IPS-18c (cell line): ENCODE data around the gene SOS2.

Source experiments
- H3K4me3 ChIP-seq: 2 replicates; pipeline ENCODE4 v1.7.0; 2013; ENCODE audit warnings: low read depth, mild to moderate bottlenecking, low read length, moderate library complexity; ENCODE audit not compliant: insufficient read depth
- H3K9me3 ChIP-seq: one replicate; pipeline ENCODE4 v1.6.1; 2013; ENCODE audit warnings: mild to moderate bottlenecking, low read length, moderate library complexity; ENCODE audit not compliant: control insufficient read depth, insufficient read depth

Gene SOS2

DNA sequence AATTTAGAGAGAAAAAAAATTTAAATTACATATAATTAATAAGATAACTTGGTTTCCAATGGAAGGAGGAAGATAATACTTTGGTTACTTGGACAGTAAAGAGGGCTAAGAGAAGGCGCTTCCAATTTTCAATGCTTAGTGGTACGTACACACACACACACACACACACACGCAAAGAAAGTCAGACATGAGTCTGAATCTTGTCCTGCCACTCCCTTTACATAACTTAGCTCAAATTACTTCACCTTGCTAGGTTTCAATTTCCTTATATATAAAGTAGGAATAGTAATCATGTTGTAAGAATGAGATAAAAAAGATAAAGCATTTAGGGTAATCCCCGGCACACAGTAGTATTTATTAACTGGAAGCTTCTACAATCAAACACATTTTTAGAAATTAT lies 75.3 kb downstream of the SOS2 start:
- Histone ChIP-seq H3K4me3 (no peak overlapping the region), H3K9me3 (no peaks in the 10 kb centered on the region)

DNA sequence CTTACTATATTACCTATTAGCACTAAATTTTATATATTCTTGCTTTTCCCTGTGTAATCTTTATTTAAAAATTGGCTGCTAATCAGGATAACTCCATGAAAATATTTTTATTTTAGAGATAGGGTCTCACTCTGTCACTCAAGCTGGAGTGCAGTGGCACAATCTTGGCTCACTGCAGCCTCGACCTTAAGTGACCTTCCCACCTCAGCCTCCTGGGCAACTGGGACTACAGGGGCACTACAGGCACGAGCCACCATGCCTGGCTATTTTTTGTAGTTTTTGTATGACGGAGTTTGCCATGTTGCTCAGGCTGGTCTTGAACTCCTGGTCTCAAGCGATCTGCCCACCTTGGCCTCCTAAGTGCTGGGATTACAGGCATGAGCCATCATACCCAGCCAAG lies 82.6 kb downstream of the SOS2 start:
- Histone ChIP-seq H3K9me3 (peaks cover 3% of the 10 kb centered on the region), H3K4me3 (no peak overlapping the region)

DNA sequence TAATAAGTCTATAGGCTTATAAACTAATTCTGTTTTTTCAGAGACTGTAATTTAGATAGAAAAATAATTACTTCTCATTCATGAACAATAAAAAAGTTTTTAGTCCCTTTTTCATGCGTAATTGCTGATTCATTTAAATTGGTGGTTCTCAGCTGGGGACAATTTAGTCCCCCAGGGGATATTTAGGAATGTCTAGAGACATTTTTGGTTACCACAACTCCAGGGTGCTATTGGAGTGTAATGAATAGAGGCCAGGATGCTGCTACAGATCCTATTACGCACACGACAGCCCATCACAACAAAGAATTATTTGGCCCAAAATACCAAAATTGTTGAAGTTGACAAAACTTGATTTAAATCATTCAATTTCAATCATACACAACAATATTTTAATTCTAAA lies 92.2 kb downstream of the SOS2 start:
- no peak overlapping the region for H3K4me3 ChIP-seq
- H3K9me3 ChIP-seq: no peaks in the 10 kb centered on the region

DNA sequence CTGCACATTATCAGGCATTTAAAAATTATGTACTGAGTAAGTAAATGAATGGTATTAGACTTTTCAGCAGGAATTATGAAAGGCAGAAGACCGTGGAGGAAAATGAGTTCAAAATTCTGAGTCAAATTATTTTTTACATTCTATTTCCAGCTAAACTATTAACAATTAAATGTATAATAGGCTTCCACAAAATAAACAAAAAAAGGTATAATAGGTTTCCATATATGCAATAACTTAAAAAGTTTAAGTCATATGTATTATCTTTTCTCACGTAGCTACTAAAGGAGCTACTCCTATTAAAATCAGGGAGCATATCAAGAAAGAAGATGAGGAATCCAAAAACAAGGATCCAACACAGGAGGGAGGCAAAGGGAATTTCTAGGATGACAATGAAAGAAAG lies 103.6 kb downstream of the SOS2 start:
- Histone ChIP-seq H3K4me3 (no peak overlapping the region), H3K9me3 (no peaks in the 10 kb centered on the region)

DNA sequence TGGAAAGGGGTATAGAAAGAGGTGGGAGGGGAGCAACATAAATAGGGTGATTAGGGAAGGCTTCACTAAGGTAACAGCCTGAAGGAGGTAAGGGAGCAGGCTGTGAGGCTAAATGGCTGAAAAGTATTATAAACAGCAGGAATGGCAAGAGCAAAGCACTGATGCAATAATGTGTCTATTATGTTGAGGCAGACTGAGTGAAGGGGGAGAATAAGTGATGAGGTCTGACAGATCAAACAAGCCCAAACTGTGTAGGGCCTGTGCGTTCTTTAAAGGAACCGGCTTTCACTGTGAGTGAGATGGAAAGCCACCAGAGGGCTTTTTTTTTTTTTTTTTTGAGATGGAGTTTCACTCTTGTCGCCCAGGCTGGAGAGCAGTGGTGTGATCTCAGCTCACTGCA lies 108.3 kb downstream of the SOS2 start:
- H3K4me3 ChIP-seq: no peak overlapping the region
- no peaks in the 10 kb centered on the region for H3K9me3 ChIP-seq

DNA sequence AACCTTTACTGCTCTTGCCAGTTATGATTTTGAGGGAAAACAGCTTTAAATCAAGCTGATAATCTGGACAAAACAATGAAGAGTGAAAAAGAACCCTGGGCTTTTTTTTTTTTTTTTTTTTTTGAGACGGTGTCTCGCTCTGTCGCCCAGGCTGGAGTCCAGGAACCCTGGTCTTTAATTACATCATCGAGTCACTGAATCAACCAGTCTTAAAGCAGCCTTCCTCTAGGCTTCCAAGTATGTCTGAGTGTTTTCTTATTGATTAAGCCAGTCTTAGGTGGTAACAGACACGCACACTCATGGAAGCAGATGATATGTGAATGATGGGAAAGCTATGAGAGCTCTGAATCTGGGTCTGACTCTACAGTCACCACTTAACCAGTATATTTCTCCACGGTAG lies 109.1 kb downstream of the SOS2 start:
- Histone ChIP-seq H3K9me3 (no peaks in the 10 kb centered on the region), H3K4me3 (no peak overlapping the region)

DNA sequence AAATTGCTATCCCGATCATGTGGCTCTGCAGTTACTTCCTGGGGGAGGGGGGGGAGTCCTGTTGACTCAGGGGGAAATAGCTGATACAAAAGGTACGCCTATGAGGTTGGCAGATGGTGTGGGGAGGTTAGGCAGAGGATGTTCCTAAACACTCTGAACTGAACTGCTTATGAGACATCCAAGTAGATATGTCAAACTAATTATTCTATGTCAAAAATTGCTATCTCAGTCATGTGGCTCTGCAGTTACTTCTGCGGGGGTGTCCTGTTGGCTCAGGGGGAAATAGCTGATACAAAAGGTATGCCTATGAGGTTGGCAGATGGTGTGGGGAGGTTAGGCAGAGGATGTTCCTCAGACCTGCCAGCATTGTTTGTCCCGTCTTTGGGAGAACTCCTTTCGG lies 109.9 kb downstream of the SOS2 start:
- Histone ChIP-seq H3K4me3 (no peak overlapping the region), H3K9me3 (no peaks in the 10 kb centered on the region)

DNA sequence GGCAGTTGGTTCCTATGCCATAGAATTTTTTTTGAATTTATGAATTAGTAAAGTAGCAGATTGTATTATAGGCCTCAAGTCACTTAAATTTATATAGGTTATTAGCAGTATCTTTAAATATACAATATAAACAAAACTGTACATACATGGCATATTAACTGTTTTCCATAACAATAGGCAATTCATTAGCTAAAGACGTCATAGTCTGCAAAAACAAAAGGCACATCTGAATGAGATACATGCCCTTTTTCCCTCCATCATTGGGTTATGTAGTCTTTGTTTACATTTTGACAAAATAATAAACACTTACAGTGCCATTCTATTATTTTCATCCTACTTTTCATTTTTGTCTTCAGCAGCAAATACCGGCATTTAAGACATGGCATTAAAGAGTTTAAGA lies 113.9 kb downstream of the SOS2 start:
- H3K9me3 ChIP-seq: no peaks in the 10 kb centered on the region
- H3K4me3 ChIP-seq: no peak overlapping the region

DNA sequence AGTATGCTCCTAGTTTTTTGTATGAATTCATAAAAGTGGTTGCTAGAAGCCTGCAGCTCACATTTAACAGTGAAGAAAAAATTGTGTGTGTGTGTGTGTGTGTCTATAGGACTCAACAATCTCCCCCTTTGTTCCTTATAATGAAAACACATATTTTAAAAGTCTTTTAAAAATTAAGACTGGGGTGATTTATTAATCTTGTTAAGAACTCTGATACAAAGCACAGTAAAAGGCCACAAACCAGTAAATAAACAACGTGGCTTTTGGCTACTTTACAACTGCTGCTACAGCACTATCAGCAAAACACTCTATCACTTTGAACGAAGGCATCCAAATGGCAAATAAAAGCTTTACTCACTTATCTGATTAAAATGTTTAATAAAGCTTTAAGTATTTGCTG lies 114.4 kb downstream of the SOS2 start:
- no peak overlapping the region; the same call in 1 of the 2 replicates for H3K4me3 ChIP-seq
- no peaks in the 10 kb centered on the region for H3K9me3 ChIP-seq

DNA sequence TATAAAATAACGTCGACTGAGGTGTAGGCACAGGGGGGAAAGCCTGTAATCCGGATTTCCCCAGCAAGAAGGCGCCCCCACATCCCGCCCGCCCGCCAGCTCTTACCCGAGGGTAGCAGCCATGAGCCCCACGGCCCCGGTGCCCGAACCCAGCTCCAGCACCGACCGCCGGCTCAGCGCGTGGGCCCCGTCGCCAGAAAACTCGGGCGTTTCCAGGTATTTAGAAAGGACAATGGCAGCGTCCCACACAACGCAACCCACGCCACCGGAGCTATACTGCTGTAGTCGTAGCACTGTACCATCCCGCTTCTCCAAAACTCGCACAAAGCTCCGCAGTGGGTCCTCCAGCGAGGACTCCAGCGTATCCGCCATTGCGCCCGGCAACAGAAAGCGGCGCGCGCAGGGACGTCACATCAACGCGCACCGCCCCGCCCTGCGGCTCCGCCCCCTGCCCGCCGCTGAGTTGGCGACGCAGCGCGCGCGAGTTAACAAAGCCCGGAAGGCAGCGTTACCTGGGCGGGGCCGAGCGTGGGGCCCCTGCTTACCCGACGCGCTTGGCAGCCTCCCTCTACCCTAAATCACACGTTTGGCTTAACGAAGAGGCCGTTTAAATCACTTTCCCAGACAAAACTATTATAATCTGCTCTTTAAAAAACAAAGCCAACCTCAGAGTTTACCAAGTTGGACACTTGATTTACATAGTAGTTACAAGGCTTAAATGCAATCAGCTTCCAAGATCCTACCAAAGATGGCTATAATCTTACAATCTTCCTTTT lies 115.0 kb downstream of the SOS2 start, which contains the start of gene VCPKMT:
VCPKMT (minus strand) TSS at position 392 of the 776 bp plus-strand sequence; CDS start at position 372, 20 bp downstream.
- H3K4me3 ChIP-seq: peak within 1 kb of the TSS; percentile 69
- H3K9me3 ChIP-seq: no peaks in the 10 kb centered on the region

DNA sequence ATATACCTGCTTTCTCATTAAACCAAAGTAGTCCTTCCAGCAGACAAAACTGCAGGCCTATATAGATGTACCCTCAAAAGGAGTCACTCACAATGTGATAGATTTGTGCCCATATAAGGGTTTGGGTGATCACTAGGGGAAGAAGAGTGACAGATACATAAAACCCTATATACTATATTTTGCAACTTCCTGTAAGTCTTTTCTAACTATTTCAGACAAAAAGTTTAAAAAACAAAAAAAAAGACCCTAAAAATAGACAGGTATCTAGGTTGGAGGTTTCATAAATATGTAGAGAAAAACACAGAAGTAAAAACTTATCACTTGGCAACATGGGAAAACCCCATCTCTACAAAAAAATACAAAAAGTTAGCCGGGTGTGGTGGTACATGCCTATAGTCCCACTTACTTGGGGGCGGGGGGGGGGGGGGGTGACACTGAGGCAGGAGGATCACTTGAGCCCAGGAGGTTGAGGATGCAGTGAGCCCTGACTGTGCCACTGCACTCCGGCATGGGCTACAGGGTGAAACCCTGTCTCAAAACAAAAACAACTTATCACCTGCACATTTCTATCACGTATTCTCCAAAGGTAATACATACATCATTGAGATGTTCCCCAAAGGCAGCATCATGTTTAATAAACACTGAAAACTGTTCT lies 117.9 kb downstream of the SOS2 start:
- Histone ChIP-seq H3K9me3 (no peaks in the 10 kb centered on the region), H3K4me3 (no peak overlapping the region)

DNA sequence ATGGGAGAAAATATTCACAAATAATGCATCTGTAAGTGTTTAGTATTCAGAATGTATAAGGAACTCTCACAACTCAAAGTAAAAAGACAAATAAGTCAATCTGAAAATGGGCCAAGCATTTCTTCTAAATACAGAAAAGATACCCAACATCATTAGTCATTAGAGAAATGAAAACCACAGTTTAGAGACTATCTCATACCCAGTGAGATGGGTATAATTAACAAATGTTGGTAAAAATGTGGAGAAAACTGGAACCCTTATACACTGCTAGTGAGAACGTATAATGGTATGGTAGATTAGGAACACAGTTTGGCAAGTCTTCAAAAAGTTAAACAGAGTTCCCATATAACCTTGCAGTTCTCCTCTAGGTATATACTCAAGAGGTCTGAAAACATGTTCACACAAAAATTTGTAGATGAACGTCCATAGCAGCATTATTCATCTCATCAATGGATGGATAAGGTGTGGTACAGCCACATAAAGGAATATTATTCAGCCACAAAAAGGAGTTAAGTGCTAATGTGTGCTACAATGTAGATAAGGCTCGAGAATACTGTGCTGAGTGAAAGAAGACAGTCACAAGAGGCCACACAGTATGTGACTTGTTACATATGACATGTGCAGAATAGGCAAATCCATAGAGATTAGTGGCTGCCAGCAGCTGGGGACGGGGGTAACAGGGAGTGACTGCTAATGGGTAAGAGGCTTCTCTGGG lies 120.9 kb downstream of the SOS2 start:
- Histone ChIP-seq H3K9me3 (no peaks in the 10 kb centered on the region), H3K4me3 (no peak overlapping the region)

DNA sequence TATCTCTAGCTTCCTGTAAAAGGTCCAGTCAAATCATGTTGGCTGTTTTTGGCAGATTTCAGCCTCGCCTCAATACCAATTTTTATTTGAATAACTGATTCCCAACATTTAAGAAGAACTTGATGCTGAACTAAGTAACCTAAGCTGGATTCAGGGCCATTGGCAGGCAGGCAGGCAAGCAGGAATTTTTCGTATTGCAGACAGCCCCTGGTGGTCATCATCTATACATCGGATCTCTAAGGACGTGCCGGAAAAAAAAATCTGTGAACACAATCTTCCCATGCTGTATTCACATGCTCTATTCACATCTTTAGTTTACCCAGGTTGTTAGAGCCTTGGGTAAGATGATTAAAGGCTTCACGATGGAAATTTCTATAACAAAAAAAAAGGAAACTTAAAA lies 122.0 kb downstream of the SOS2 start:
- no peak overlapping the region for H3K4me3 ChIP-seq

DNA sequence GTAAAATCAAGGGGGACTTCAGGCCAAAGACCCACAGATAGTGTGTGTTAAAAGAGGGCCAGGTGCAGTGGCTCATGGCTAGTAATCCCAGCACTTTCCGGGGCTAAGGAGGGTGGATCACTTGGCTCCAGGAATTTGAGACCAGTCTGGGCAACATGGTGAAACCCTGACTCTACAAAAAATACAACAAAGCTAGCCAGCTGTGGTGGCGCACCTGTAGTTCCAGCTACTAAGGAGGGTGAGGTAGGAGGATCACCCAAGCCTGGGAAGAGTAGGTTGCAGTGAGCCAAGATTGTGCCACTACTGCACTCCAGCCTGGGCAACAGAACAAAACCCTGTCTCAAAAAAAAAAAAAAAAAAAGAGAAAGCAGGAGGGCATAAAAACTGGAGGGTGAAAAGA lies 123.5 kb downstream of the SOS2 start:
- Histone ChIP-seq H3K4me3 (no peak overlapping the region), H3K9me3 (no peaks in the 10 kb centered on the region)

More for the DNA sequence above, 122.0 kb downstream of the SOS2 start:
- no peaks in the 10 kb centered on the region for H3K9me3 ChIP-seq

DNA sequence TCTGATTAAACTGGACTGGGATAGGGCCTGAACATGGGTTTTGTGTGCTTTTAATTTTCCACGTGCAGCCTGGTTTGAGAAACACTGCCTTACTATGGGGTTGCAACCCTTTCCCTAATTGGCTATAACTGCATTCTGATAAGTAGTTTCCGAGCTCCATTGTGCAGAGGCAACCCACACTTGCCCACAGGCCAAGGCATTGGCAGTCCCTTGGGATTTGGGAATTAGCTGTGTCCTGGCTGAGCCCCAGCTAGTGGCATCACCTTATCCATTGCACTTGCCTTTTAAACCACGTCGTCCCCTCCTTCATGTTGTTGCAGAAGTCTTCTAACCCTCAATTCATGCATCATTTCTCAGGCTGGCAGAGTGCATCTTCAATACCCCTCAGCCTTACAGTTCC lies 125.2 kb downstream of the SOS2 start:
- no peaks in the 10 kb centered on the region for H3K9me3 ChIP-seq
- H3K4me3 ChIP-seq: no peak overlapping the region

DNA sequence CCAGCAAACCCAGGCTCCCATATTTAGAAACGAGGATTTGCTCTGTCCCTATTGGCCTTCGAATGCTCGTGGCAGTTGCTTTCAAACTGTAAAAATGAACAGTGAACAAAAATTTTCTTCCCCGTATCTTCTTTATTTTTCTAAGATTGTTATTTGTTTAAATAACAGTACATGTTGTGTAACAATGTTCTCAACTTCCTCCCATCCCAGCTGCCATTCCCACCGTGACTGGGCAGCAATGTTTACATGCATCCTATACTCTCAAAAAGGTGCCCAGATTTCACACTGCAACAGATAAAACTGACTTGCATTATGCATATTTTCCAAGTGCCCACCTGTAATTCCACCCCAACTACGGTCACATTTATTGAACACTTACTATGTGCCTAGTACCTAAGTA lies 127.8 kb downstream of the SOS2 start:
- H3K9me3 ChIP-seq: no peaks in the 10 kb centered on the region
- no peak overlapping the region for H3K4me3 ChIP-seq

DNA sequence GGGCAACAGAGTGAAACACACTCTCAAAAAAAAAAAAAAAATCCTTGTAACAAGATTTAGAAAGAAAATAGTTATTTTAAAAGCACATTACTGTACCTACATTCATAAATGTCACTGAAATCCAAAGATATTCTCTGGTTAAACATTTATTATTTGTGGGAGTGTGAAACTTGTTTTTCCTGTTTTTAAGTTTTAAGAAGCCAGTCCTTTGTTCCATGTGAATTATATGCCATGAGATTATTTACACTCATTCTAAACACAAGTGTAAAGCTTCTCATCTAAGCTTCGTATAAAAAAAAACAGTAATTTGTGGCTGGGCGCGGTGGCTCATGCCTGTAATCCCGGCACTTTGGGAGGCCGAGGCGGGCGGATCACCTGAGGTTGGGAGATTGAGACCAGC lies 130.0 kb downstream of the SOS2 start:
- Histone ChIP-seq H3K9me3 (no peaks in the 10 kb centered on the region), H3K4me3 (no peak overlapping the region)

DNA sequence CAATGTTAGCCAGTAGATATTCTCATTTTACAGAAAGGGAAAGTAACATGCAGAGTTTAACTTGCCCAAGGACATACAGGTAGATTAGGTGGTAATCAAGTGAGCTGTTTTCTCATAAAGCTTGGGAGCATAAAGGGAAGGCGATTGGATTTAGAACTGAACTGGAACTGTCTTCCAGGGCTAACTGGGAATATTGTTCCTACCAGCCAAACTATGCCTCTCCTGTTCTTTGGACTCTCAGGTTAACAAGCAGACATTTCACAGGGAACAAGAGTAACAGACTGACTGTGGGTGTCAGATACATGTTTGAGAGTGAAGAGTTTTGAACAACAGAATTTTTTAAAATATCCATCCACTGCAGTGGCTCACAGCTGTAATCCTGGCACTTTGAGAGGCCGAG lies 130.6 kb downstream of the SOS2 start:
- no peaks in the 10 kb centered on the region for H3K9me3 ChIP-seq
- no peak overlapping the region for H3K4me3 ChIP-seq
